Endothelial cell of umbilical vein (primary cell): ENCODE measurements around the gene RABL6. TPM values are rescaled to one million over a fixed set of nuclear protein-coding genes. Genes with fewer than 3 reads are reported as not detected.

Experiments
- BruUV-seq: library from RNA; stranded (reverse); fragments of 400-500 nt; replicated peaks from 2 replicates; lab custom pipeline; 2021; lab: Mats Ljungman, UMichigan
- CTCF ChIA-PET: fragments of 300-600, 350-600 bp; sonication (Branson Sonifier 250); formaldehyde crosslinking; loops from one replicate; lab custom pipeline; 2021; ENCODE audit warnings: antibody characterized with exemption, inconsistent platforms; lab: Charles Lee
- POLR2A ChIA-PET: fragments of 300-600, 350-600 bp; sonication (Branson Sonifier 250); formaldehyde crosslinking; loops from one replicate; lab custom pipeline; 2021; ENCODE audit warnings: antibody characterized with exemption, inconsistent platforms; lab: Charles Lee
- DNase-seq: peaks from one replicate; pipeline ENCODE4 v3.0.0-alpha.2; 2011; ENCODE audit warnings: low read depth, low spot score
- FAIRE-seq: peaks from 2 replicates; lab custom pipeline; 2011; peaks lifted over from hg19 to GRCh38; lab: Jason Lieb, UNC
- H2AFZ ChIP-seq: 2 replicates; pipeline ENCODE4 v1.6.0; 2012; ENCODE audit warnings: low read depth, low read length, control low read depth, inconsistent platforms
- H3K27ac ChIP-seq: 2 replicates; pipeline ENCODE4 v1.5.1; 2011; ENCODE audit warnings: low read depth, mild to moderate bottlenecking, control low read depth, low read length, moderate library complexity; ENCODE audit not compliant: insufficient read depth
- H3K27me3 ChIP-seq, 2 experiments: 2 replicates each; pipeline versions ENCODE4 v1.6.0 to v1.6.1; 2011; ENCODE audit warnings: low read length in 2 of 2, mixed read lengths in 1 of 2; ENCODE audit not compliant: control insufficient read depth in 2 of 2, insufficient read depth in 2 of 2
- H3K36me3 ChIP-seq, 2 experiments: 2 replicates in 1 of 2; 3 replicates in 1 of 2; pipeline ENCODE4 v1.5.1; 2011; ENCODE audit warnings: low read length in 2 of 2, mild to moderate bottlenecking in 1 of 2, moderate library complexity in 1 of 2; ENCODE audit not compliant: control insufficient read depth in 2 of 2, insufficient read depth in 2 of 2; ENCODE audit errors: extremely low read depth in 1 of 2
- H3K4me1 ChIP-seq: 3 replicates; pipeline ENCODE4 v1.5.1; 2011; ENCODE audit warnings: mild to moderate bottlenecking, low read length; ENCODE audit not compliant: control insufficient read depth, insufficient read depth; ENCODE audit errors: extremely low read depth
- H3K4me2 ChIP-seq: 2 replicates; pipeline ENCODE4 v1.6.1; 2011; ENCODE audit warnings: low read length, control low read depth, mixed read lengths; ENCODE audit not compliant: insufficient read depth
- H3K4me3 ChIP-seq, 3 experiments: fragments of 200-600 bp in 1 of 3; sonication (generic), shearing (Covaris generic) in 1 of 3; replicated peaks in 1 of 3; 2 replicates each; pipeline ENCODE4 v1.5.1; 2011 to 2016; ENCODE audit warnings: control low read depth in 3 of 3, low read length in 3 of 3, mild to moderate bottlenecking in 2 of 3, inconsistent platforms in 1 of 3, low read depth in 1 of 3, moderate library complexity in 1 of 3; ENCODE audit not compliant: insufficient read depth in 1 of 3
- H3K79me2 ChIP-seq: 2 replicates; pipeline ENCODE4 v1.6.0; 2012; ENCODE audit warnings: low read length, inconsistent platforms; ENCODE audit not compliant: control insufficient read depth, insufficient read depth
- H3K9ac ChIP-seq: replicated peaks from 2 replicates; pipeline ENCODE3; 2011; ENCODE audit warnings: low read length, control low read depth; ENCODE audit not compliant: insufficient read depth; ENCODE audit errors: extremely low read depth
- H3K9me1 ChIP-seq: replicated peaks from 3 replicates; pipeline ENCODE4 v1.6.0; 2011; ENCODE audit warnings: mild to moderate bottlenecking, low read length; ENCODE audit not compliant: control insufficient read depth, insufficient read depth; ENCODE audit errors: extremely low read depth
- H3K9me3 ChIP-seq: replicated peaks from 2 replicates; pipeline ENCODE4 v1.5.1; 2012; ENCODE audit warnings: low read length, inconsistent platforms; ENCODE audit not compliant: control insufficient read depth, insufficient read depth
- H4K20me1 ChIP-seq: replicated peaks from 2 replicates; pipeline ENCODE3; 2011; ENCODE audit warnings: mild to moderate bottlenecking, low read length; ENCODE audit not compliant: control insufficient read depth, insufficient read depth; ENCODE audit errors: extremely low read depth
- EZH2 ChIP-seq: IDR thresholded peaks from 2 replicates; pipeline ENCODE4 v1.6.1; 2012; ENCODE audit warnings: borderline replicate concordance, low read depth, mild to moderate bottlenecking, moderate library complexity, low read length, inconsistent platforms; ENCODE audit not compliant: severe bottlenecking
- FOS ChIP-seq: IDR thresholded peaks from 2 replicates; pipeline ENCODE4 v1.6.1; 2011; ENCODE audit warnings: mild to moderate bottlenecking, low read length, moderate library complexity, borderline replicate concordance; ENCODE audit not compliant: insufficient read depth
- GATA2 ChIP-seq: IDR thresholded peaks from 2 replicates; pipeline ENCODE4 v1.7.0; 2011; ENCODE audit warnings: low read depth, mild to moderate bottlenecking, moderate library complexity, mixed read lengths, low read length; ENCODE audit not compliant: insufficient read length, insufficient read depth
- JUN ChIP-seq: IDR thresholded peaks from 2 replicates; pipeline ENCODE4 v1.6.1; 2011; ENCODE audit warnings: borderline replicate concordance, low read depth; ENCODE audit not compliant: insufficient read length, insufficient read depth
- MYC ChIP-seq: IDR thresholded peaks from one replicate; pipeline ENCODE4 v1.6.1; 2011; ENCODE audit warnings: mild to moderate bottlenecking, low read depth, low read length
- POLR2A ChIP-seq: IDR thresholded peaks from 2 replicates; pipeline ENCODE4 v1.6.1; 2012; ENCODE audit warnings: low read depth, mild to moderate bottlenecking, control low read depth, low read length
- POLR2AphosphoS5 ChIP-seq: IDR thresholded peaks from 2 replicates; pipeline ENCODE4 v1.6.1; 2012; ENCODE audit warnings: low read depth, mild to moderate bottlenecking, control low read depth, low read length, moderate library complexity; ENCODE audit not compliant: insufficient read depth
- dilution Hi-C: fragments of 300-500 bp; cut with MboI; formaldehyde crosslinking; loops from one replicate; pipeline ENCODE4 v1.15.0; 2019; ENCODE audit warnings: low sequenced_read_pairs; ENCODE audit not compliant: extremely low pct_ligation_motif_present
- intact Hi-C: fragments of 100-400 bp; cut with micrococcal nuclease; formaldehyde crosslinking; loops from one replicate; pipeline ENCODE4 v1.10.0; 2022
- polyA plus RNA-seq, 4 experiments: library from polyadenylated mRNA; depleted of rRNA in 3 of 4; stranded (reverse) in 3 of 4; unstranded in 1 of 4; fragments of >200 nt; gene quantifications; 2 replicates each; pipeline versions ENCODE4 v1.2.1 to v1.2.3, GENCODE V29; 2011 to 2012; ENCODE audit warnings: missing spikeins in 1 of 4
- total RNA-seq: library from RNA; stranded (reverse); gene quantifications from 2 replicates; pipeline ENCODE4 v1.2.3, GENCODE V29; 2021
- TF ChIP-seq, protein P1 (sequence below): IDR thresholded peaks from 2 replicates; pipeline ENCODE4 v1.6.1; 2011; ENCODE audit not compliant: insufficient read depth, insufficient read length
- TF ChIP-seq, protein P2 (sequence below), 2 donors: IDR thresholded peaks; 1 replicate in 1 of 2; 2 replicates in 1 of 2; pipeline ENCODE4 v1.5.1; 2011; ENCODE audit warnings: low read length in 2 of 2, mild to moderate bottlenecking in 2 of 2, moderate library complexity in 2 of 2, control low read depth in 1 of 2, inconsistent platforms in 1 of 2, low read depth in 1 of 2; ENCODE audit not compliant: insufficient read depth in 1 of 2; ENCODE audit errors: extremely low read depth in 1 of 2

Gene RABL6
- total and polyA plus RNA-seq, 2 donors (not counting 3 experiments of a cell fraction or from before 2014, with no cell fraction given) = 60.8 to 112 TPM

DNA sequence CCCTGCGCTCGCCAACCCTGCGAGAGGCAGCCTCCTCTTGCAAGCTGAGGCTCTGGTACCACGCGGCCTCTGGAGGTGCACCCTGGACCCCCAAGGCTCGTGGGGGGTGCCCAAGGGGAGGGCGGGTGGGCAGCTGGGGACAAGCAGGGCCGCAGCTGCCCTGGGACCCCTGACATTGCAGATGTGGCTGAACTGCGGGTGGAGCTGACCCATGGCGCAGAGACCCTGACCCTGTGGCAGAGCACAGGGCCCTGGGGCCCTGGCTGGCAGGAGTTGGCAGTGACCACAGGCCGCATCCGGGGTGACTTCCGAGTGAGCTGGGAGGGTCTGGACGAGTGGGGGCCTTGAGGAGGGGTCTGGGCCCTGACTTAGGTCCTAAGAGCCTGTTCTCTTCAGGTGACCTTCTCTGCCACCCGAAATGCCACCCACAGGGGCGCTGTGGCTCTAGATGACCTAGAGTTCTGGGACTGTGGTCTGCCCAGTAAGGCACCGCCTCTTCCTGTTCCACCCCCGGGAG is 45.9 kb downstream of the RABL6 start:
- POLR2A ChIA-PET = no interaction called here
- Histone ChIP-seq H3K9me1 (no peaks in the 10 kb centered on the region), H3K27ac (no peak overlapping the region), H3K27me3 (no peaks in the 10 kb centered on the region), H3K4me3 (no peak overlapping the region), H3K9ac (no peak overlapping the region), H3K9me3 (no peaks in the 10 kb centered on the region), H4K20me1 (no peaks in the 10 kb centered on the region), H3K79me2 (no peaks in the 10 kb centered on the region), H2AFZ (no peak overlapping the region), H3K4me1 (peaks cover 5% of the 10 kb centered on the region), H3K4me2 (no peak overlapping the region), H3K36me3 (no peaks in the 10 kb centered on the region)
- FAIRE-seq (no peak), DNase-seq (no peak)
- intact Hi-C loops = no loop called here
- CTCF ChIA-PET = no interaction called here
- TF ChIP-seq MYC = no peak
- no peak for TF ChIP-seq JUN
- TF ChIP-seq, protein P1, sequence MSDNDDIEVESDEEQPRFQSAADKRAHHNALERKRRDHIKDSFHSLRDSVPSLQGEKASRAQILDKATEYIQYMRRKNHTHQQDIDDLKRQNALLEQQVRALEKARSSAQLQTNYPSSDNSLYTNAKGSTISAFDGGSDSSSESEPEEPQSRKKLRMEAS = no peak
- TF ChIP-seq, protein P2, sequence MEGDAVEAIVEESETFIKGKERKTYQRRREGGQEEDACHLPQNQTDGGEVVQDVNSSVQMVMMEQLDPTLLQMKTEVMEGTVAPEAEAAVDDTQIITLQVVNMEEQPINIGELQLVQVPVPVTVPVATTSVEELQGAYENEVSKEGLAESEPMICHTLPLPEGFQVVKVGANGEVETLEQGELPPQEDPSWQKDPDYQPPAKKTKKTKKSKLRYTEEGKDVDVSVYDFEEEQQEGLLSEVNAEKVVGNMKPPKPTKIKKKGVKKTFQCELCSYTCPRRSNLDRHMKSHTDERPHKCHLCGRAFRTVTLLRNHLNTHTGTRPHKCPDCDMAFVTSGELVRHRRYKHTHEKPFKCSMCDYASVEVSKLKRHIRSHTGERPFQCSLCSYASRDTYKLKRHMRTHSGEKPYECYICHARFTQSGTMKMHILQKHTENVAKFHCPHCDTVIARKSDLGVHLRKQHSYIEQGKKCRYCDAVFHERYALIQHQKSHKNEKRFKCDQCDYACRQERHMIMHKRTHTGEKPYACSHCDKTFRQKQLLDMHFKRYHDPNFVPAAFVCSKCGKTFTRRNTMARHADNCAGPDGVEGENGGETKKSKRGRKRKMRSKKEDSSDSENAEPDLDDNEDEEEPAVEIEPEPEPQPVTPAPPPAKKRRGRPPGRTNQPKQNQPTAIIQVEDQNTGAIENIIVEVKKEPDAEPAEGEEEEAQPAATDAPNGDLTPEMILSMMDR (IDR thresholded peaks at IDR 0.05; ENCODE audit: extremely low read depth in 1 of 2, insufficient read depth in 1 of 2, low read depth in 1 of 2, low read length in 2 of 2) = no peak
- TF ChIP-seq POLR2A = no peak
- TF ChIP-seq POLR2AphosphoS5 = no peak
- no peak for TF ChIP-seq FOS
- no peak for TF ChIP-seq EZH2
- TF ChIP-seq GATA2 = no peak
- BruUV-seq = no TSS peak
- dilution Hi-C loops = no loop called here
